ENCODE results near the gene PPAT. TPM values are rescaled to one million over a fixed set of nuclear protein-coding genes. Genes with fewer than 3 reads are reported as not detected.
"Not testable (repeated sequence)": the region's sequence is repeated elsewhere in the genome, so short reads cannot be mapped to it uniquely, and the experiment has no call there.

The PPAT gene
- total RNA-seq, 2 experiments from 2014 or later, result 20.8 to 22.4 TPM

- Mint-ChIP-seq H3K4me3 (no peak overlapping the region), H3K9me3 (no peaks in the 10 kb centered on the region), H3K27me3 (no peaks in the 10 kb centered on the region), H3K4me1 (peaks cover 20% of the 10 kb centered on the region), H3K36me3 (peaks cover 22% of the 10 kb centered on the region), H3K27ac (peak overlapping the region; percentile 18)
- DNase-seq (no peak), ATAC-seq (ENCODE audit: low read depth) (no peak)
- POLR2A ChIA-PET, result no interaction called here
Measured at GRCh38 chr4:56462157-56462556, 26.7 kb upstream of the PPAT start.

GRCh38 chr4:56460085-56460484, 24.7 kb upstream of the PPAT start:
- Mint-ChIP-seq H3K4me1 (peaks cover 7% of the 10 kb centered on the region), H3K27ac (no peak overlapping the region), H3K27me3 (no peaks in the 10 kb centered on the region), H3K9me3 (no peaks in the 10 kb centered on the region), H3K4me3 (no peak overlapping the region), H3K36me3 (peaks cover 29% of the 10 kb centered on the region)
- POLR2A ChIA-PET, result interaction anchor here (0.7 kb wide), 1 partner anchor 9 kb away, joined by 4 read pairs; no protein-coding TSS in a partner anchor
- no peak for DNase-seq
- no peak for ATAC-seq (ENCODE audit: low read depth)

GRCh38 chr4:56450342-56450741, 14.9 kb upstream of the PPAT start:
- DNase-seq (no peak), ATAC-seq (ENCODE audit: low read depth) (no peak)
- H3K4me1 Mint-ChIP-seq, result peaks cover 14% of the 10 kb centered on the region
- no peaks in the 10 kb centered on the region for H3K9me3 Mint-ChIP-seq
- POLR2A ChIA-PET, result interaction anchor here (0.7 kb wide), 1 partner anchor 80 kb away, joined by 3 read pairs; no protein-coding TSS in a partner anchor
- peaks cover 49% of the 10 kb centered on the region for H3K36me3 Mint-ChIP-seq
- no peaks in the 10 kb centered on the region for H3K27me3 Mint-ChIP-seq
- no peak overlapping the region for H3K27ac Mint-ChIP-seq
- H3K4me3 Mint-ChIP-seq, result no peak overlapping the region

- DNase-seq; H3K4me3 Mint-ChIP-seq; H3K27me3 Mint-ChIP-seq; H3K27ac Mint-ChIP-seq; H3K9me3 Mint-ChIP-seq; ATAC-seq (ENCODE audit: low read depth): not testable (repeated sequence)
- H3K4me1 Mint-ChIP-seq, result peaks cover 18% of the 10 kb centered on the region
- peaks cover 52% of the 10 kb centered on the region for H3K36me3 Mint-ChIP-seq
- POLR2A ChIA-PET, result interaction anchor here (0.7 kb wide), 1 partner anchor 80 kb away, joined by 3 read pairs; no protein-coding TSS in a partner anchor
Measured at GRCh38 chr4:56449475-56449874, 14.1 kb upstream of the PPAT start.

GRCh38 chr4:56448301-56448700, 12.9 kb upstream of the PPAT start:
- Mint-ChIP-seq H3K27ac (peak overlapping the region; percentile 8), H3K36me3 (peaks cover 53% of the 10 kb centered on the region), H3K4me3 (no peak overlapping the region), H3K4me1 (peaks cover 21% of the 10 kb centered on the region), H3K27me3 (no peaks in the 10 kb centered on the region), H3K9me3 (no peaks in the 10 kb centered on the region)
- DNase-seq (no peak), ATAC-seq (ENCODE audit: low read depth) (no peak)
- POLR2A ChIA-PET, result no interaction called here

GRCh38 chr4:56445699-56446098, 10.3 kb upstream of the PPAT start:
- Mint-ChIP-seq H3K4me1 (peaks cover 33% of the 10 kb centered on the region), H3K4me3 (no peak overlapping the region), H3K36me3 (peaks cover 50% of the 10 kb centered on the region), H3K9me3 (no peaks in the 10 kb centered on the region), H3K27me3 (no peaks in the 10 kb centered on the region), H3K27ac (peak overlapping the region; percentile 30)
- POLR2A ChIA-PET, result no interaction called here
- DNase-seq (no peak), ATAC-seq (ENCODE audit: low read depth) (no peak)

GRCh38 chr4:56444719-56445118, 9.3 kb upstream of the PPAT start:
- POLR2A ChIA-PET, result interaction anchor here (1.2 kb wide), 1 partner anchor 9 kb away, joined by 4 read pairs; the partner anchor contains the start of genes PAICS and PPAT
- Mint-ChIP-seq H3K4me3 (no peak overlapping the region), H3K27ac (peak overlapping the region; percentile 24), H3K4me1 (peaks cover 40% of the 10 kb centered on the region), H3K9me3 (no peaks in the 10 kb centered on the region), H3K36me3 (peaks cover 44% of the 10 kb centered on the region), H3K27me3 (no peaks in the 10 kb centered on the region)
- no peak for ATAC-seq (ENCODE audit: low read depth)
- DNase-seq, result no peak

GRCh38 chr4:56440983-56441382, 5.6 kb upstream of the PPAT start:
- ATAC-seq (ENCODE audit: low read depth) (no peak), DNase-seq (no peak)
- Mint-ChIP-seq H3K4me1 (peaks cover 43% of the 10 kb centered on the region), H3K4me3 (peak overlapping the region; percentile 14), H3K36me3 (peaks cover 34% of the 10 kb centered on the region), H3K27ac (no peak overlapping the region), H3K27me3 (no peaks in the 10 kb centered on the region), H3K9me3 (no peaks in the 10 kb centered on the region)
- POLR2A ChIA-PET, result no interaction called here

- no peak for ATAC-seq (ENCODE audit: low read depth)
Measured at GRCh38 chr4:56438766-56439165, 3.4 kb upstream of the PPAT start.

GRCh38 chr4:56434599-56435139, 746 bp downstream of the PPAT start:
- Mint-ChIP-seq H3K27me3 (no peaks in the 10 kb centered on the region), H3K9me3 (no peaks in the 10 kb centered on the region), H3K4me3 (peak overlapping the region; percentile 99), H3K4me1 (peaks cover 37% of the 10 kb centered on the region), H3K27ac (peak overlapping the region; percentile 97), H3K36me3 (peaks cover 8% of the 10 kb centered on the region)
- POLR2A ChIA-PET, result interaction anchor here (0.6 to 4.7 kb wide), 10 partner anchors 24 to 543 kb away, joined by 3 to 46 read pairs (median 3); partner anchors contain the start of genes AASDH, NOA1, POLR2B and REST
- DNase-seq (no peak), ATAC-seq (ENCODE audit: low read depth) (no peak)

More at GRCh38 chr4:56438766-56439165, 3.4 kb upstream of the PPAT start:
- Mint-ChIP-seq H3K27me3 (no peaks in the 10 kb centered on the region), H3K9me3 (no peaks in the 10 kb centered on the region), H3K4me1 (peaks cover 37% of the 10 kb centered on the region), H3K27ac (no peak overlapping the region), H3K4me3 (no peak overlapping the region), H3K36me3 (peaks cover 17% of the 10 kb centered on the region)
- POLR2A ChIA-PET, result interaction anchor here (4.7 kb wide), 1 partner anchor 30 kb away, joined by 38 read pairs; the partner anchor contains the start of gene SRP72
- no peak for DNase-seq

GRCh38 chr4:56433280-56433679, 2.1 kb downstream of the PPAT start:
- no peak overlapping the region for H3K27ac Mint-ChIP-seq
- DNase-seq (no peak), ATAC-seq (ENCODE audit: low read depth) (no peak)
- H3K4me3 Mint-ChIP-seq, result peak overlapping the region; percentile 99
- no peaks in the 10 kb centered on the region for H3K27me3 Mint-ChIP-seq
- H3K9me3 Mint-ChIP-seq, result no peaks in the 10 kb centered on the region
- POLR2A ChIA-PET, result no interaction called here
- H3K36me3 Mint-ChIP-seq, result peaks cover 4% of the 10 kb centered on the region
- peaks cover 35% of the 10 kb centered on the region for H3K4me1 Mint-ChIP-seq

- POLR2A ChIA-PET, result no interaction called here
- Mint-ChIP-seq H3K9me3 (peaks cover 2% of the 10 kb centered on the region), H3K4me3 (no peak overlapping the region), H3K27ac (no peak overlapping the region), H3K36me3 (peaks cover 12% of the 10 kb centered on the region), H3K4me1 (peaks cover 36% of the 10 kb centered on the region), H3K27me3 (no peaks in the 10 kb centered on the region)
- no peak for DNase-seq
- no peak for ATAC-seq (ENCODE audit: low read depth)
Measured at GRCh38 chr4:56430203-56430602, 5.2 kb downstream of the PPAT start.

GRCh38 chr4:56427179-56427578, 8.2 kb downstream of the PPAT start:
- POLR2A ChIA-PET, result no interaction called here
- H3K27ac Mint-ChIP-seq, result no peak overlapping the region
- no peak for ATAC-seq (ENCODE audit: low read depth)

GRCh38 chr4:56426273-56426672, 9.1 kb downstream of the PPAT start:
- Mint-ChIP-seq H3K9me3 (peaks cover 2% of the 10 kb centered on the region), H3K4me1 (peaks cover 19% of the 10 kb centered on the region), H3K36me3 (peaks cover 12% of the 10 kb centered on the region), H3K27ac (no peak overlapping the region), H3K4me3 (no peak overlapping the region), H3K27me3 (no peaks in the 10 kb centered on the region)
- POLR2A ChIA-PET, result no interaction called here
- ATAC-seq (ENCODE audit: low read depth) (no peak), DNase-seq (no peak)

More at GRCh38 chr4:56427179-56427578, 8.2 kb downstream of the PPAT start:
- peaks cover 12% of the 10 kb centered on the region for H3K36me3 Mint-ChIP-seq
- no peak overlapping the region for H3K4me3 Mint-ChIP-seq
- H3K27me3 Mint-ChIP-seq, result no peaks in the 10 kb centered on the region
- no peak for DNase-seq
- H3K9me3 Mint-ChIP-seq, result peaks cover 2% of the 10 kb centered on the region
- H3K4me1 Mint-ChIP-seq, result peaks cover 25% of the 10 kb centered on the region
